GM10847 (cell line): ENCODE data around the gene DSCAML1.

ENCODE experiments used
- POLR2A ChIP-seq: IDR thresholded peaks from 2 replicates; pipeline ENCODE4 v1.6.1; 2011; ENCODE audit not compliant: insufficient read length; ENCODE audit errors: extremely low read depth

Gene DSCAML1

DNA sequence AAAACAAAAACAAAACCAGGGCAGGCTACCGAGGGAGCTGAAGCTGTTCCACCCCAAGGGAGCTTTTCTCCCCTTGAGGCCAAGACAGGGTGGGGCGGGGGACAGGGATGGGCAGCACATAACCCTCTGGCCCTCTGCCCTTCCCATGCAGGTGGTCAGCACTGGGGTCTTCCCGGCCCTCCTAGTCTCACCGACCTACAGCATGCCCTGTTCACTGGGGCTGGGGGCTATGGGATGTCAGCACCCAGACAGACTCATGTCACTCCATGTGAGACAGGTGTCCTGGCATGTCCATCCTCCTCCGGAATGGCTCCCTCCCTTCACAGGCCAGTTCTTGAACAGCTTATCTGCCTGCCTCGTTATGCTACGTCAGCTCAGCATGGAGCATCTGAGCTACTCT lies 51.7 kb downstream of the DSCAML1 start:
- TF ChIP-seq POLR2A = no peak

DNA sequence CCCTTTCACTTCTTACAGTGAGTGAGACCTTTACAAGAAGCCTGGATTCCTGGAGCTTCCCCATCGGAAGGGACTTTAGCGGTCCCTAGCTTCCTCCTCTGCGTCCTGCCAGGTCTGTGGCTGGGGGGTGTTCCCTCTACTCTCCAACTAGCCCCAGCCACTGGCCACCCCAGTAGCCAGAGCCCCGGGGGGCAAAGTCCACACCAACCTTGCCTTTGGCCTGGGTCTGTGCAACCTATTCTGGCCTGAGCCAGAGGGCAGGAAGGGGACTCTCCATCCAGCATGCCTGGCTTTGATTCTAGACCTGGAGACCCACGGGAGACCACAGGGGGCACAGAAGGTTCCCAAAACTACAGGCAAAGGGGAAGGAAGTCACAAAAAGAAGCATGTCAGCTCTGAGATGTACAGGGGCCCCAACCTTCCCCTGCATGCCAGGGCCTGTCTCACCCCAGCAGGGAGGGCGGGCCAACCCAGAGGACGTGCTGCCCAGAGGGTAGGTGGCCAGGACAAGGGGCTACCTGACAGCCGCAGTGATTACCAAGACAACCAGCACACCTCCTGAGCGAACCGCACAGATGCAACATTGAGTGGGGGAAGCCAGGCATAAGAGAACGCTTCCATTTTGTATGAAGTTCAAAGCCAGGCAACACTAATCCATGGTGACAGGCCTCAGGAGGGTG lies 52.4 kb downstream of the DSCAML1 start:
- TF ChIP-seq POLR2A = no peak

DNA sequence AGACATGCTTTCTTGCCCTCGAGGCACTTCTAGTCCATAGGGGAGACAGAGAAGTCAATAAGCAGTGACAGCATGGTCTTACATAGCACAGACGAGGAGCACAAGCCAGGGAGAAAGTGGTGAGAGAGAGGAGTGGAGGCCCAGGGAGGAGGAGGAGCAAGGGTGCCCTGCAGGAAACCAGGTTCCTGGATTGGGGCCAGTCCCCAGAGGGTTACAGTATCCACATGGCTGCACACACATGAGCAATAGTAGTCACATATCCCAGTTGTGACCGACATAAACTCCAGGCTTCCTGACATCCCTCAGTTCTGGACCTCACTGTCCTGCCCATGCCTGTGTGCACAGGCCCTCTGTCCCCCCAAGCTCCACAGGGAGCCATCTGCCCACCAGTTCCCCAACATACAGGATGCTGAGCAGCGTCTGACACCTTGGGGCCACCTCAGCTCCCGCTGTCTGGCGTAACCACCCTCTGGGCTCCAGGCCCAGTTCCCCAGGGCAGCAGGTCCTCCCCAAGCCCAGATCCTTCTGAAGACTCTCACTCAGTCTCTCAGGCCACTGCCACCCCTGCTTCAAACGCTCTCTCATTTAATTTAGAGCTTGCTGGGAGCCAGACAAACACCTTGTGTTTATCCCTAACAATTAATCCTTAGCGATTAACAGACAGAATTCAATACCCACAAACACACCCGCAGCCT lies 53.7 kb downstream of the DSCAML1 start:
- no peak for TF ChIP-seq POLR2A

DNA sequence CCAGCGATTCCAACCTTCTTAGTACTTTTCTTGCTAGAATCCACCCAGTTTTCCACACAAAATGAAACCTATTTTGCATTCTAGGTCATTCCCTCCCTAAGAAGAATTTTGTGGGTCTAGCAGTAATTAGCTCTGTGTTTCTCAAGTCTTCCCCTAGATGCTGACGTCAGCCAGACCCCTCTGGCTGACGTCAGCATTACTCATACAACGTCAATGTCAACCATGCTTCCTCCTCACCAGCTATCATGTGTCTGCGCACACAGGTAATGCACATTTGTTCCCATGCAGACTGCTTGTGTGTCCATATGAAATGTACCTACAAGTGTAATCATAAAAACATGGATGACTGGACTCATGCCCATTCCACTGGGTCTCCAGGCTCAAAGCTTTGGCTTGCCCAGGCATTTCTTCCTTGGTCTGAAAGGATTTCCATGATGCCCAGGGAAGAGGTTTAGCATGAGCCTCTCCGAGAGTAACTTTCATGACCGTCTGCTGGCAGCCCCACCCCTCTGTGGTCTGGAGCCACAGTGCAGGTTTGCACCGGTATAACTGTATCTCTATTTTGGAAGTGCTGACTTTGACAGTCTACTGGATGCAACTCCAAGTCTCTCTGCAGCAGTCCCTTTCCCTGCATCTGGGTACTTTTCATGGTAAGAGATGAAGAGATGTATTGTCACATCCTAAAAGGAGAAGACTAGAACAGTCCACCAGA lies 58.6 kb downstream of the DSCAML1 start:
- no peak for TF ChIP-seq POLR2A

DNA sequence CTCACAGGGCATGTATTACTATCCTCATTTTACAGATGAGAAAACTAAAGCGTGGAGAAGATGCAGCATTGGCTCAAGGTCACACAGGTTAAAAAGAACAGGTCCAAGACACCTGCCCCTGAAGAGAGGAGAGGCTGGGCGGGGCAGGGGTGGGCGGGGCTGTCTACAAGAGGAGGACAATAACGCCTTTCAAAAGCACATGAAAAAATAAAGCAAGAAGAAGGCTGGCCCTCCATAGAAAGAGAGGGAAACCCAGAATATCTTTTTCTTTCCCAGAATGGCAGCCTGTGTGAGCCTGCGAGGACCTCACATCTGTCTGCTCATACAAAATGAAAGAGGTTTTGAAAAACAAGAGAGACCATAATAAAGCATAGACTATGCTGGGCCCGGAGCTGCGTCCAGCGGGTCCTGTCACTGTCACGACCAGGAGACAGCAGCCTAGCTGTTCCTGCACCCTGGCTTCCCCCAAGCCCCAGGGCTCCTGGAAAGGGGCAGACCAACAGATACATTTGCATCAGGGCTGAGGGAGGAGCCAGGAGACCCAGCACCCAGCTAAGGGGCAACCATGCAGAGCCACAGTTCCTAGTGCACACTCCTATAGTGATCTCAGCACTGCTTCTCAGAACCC lies 61.6 kb downstream of the DSCAML1 start:
- no peak for TF ChIP-seq POLR2A

DNA sequence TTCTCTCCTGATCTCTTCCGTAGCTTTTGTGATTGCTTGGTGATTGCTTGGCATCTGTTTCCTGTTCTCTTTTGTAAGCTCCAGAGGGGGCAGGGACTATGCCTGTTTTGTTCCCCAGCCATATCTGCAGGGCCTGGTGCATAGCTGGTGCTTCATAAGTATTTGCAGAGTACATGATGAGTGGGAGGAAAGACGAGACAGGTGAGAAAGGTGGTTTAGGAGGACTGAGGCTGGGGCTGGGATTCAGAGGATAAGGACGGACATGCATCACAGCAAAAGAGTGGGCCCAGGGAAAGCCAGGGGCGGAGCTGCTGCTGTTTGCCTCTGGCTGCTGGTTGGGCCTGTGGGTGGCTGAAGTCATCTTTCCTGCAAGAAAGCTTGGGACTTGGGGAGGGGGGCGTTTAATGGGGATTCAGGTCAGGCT lies 62.4 kb downstream of the DSCAML1 start:
- TF ChIP-seq POLR2A = no peak

DNA sequence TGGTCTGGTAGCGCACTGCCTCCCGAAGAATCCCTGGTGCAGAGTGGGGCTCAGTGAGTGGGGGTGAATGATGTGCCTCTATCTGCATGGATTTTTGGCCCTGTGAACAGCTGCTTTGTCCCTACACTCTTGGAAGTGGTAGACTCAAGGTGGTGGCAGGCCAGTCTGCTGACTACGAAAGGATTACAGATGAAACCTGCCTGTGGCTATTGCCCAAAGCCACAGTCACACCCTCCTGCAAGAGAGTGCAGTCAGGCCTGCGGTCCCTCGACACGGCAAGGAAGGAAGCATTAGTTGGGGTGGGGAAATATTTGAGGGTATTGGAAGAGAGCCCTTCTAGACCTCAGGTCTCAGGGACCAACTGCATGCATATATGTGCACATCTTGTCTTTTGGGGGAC lies 63.7 kb downstream of the DSCAML1 start:
- no peak for TF ChIP-seq POLR2A

DNA sequence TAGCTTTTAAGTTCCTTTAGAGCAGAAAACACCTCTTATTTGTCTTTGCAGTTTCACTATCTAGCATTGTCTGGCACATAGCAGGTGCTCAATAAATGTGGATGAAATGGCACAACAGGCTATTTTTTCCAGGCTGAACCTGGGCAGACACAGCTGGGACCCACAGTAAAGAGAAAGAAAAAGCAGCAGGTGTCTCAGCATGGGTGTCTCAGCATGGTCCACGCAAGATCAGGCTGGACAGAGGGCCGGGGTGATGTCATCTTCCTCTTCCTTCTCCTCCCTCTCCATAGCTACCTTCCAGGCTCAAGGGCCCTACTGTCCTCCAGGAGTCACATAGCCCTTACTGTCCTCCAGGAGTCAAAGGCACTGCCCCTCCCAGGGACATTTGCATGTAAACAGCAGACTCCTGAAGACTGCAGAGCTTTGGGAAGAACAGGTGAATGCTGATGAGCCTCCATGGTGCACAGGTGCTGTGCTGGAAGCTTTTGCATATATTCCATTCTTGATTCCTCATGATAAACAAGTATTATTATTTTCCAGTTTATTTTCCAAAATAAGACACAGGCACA lies 65.2 kb downstream of the DSCAML1 start:
- TF ChIP-seq POLR2A = no peak

DNA sequence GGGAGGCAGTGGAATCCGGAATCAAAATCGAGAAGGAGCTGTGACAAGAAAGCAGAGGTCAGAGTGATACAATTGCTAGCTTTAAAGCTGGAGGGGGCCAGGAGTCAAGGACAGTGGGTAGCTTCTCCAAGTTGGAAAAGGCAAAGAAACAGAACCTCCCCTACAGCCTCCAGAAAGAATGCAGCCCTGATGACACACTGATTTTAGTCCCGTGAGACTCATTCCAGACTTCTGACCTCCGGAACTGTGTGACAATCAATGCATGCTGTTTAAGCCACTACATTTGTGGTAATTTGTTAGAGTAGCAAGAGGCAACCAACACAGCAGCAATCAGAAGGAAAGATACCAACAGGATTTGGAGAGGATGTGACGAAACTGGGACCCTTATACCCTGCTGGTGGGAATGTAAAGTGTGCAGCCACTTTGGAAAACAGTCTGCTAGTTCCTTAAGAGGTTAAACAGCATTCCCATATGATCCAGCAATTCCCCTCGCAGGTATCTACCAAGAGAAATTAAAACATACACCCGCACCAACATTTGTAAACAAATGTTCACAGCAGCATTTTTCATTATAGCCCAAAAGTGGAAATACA lies 66.7 kb downstream of the DSCAML1 start:
- TF ChIP-seq POLR2A = no peak

DNA sequence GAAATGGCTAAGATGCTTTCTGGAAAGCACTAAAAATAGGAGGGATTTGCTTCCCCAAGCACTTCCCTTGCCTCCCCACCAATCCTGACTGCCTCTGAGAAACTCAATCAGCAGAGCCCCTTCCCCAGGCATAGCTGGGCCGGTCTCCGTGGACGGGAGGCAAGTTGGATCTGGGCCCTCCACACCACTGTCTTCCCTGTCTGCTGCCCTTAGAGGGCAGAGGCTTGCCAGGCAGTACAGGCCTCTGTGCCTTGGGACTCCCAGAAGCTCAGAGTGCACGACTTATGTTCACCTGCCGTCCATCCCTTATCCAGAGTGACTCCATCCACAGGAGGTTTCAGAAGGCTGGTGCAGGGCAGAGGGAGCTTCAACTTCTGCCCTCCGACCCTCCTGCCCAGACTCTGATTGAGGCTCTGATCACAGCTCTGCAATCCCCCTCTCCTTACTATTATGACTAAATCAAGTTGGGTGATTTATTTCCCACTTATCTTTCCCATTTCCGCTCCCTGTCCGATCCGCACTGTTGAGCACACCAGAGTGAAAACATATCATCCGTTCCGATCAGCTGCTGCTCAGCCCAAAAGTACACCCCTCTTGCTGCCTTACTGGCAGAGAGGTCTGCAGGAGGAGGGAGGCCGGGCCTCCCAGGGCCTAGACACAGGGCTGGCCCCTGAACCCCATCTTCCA lies 71.8 kb downstream of the DSCAML1 start:
- TF ChIP-seq POLR2A = no peak

DNA sequence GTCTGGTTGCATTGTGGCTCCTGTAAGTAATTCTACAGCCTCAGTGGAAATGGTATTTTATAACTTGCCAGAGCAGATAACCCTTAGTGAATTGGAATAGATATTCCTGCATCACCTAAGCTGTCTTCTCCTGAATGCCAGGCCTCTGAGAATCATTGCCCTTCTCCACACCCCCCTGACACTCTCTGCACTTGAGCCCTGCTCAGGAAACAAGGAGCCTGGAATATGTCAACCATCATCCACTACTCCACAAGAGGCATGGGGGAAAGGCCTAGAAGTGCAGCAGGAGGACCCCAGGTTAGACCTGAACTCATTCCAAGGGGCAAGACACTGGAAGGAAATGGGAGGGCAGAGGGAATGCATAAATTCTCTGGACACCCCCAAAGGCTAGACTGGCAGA lies 72.4 kb downstream of the DSCAML1 start:
- TF ChIP-seq POLR2A = no peak

DNA sequence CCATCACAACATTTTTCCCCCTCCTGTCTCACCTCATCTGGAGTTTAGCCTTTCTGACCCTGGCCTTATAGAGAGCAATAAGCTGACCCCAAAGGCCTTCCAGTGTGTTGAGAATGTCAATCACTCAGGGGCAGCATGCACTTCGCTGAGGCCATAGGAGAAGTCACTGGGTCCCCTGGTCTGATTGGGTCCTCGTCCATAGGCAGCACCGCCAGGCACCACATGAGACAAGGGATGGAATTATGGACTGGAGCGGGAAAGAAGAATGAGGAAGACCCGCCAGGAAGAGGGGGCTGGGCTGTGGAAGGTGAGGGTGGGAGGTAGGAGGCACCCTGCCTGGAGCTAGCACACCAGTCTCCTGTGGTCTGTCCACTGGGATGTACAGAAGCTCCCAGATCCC lies 72.9 kb downstream of the DSCAML1 start:
- no peak for TF ChIP-seq POLR2A

DNA sequence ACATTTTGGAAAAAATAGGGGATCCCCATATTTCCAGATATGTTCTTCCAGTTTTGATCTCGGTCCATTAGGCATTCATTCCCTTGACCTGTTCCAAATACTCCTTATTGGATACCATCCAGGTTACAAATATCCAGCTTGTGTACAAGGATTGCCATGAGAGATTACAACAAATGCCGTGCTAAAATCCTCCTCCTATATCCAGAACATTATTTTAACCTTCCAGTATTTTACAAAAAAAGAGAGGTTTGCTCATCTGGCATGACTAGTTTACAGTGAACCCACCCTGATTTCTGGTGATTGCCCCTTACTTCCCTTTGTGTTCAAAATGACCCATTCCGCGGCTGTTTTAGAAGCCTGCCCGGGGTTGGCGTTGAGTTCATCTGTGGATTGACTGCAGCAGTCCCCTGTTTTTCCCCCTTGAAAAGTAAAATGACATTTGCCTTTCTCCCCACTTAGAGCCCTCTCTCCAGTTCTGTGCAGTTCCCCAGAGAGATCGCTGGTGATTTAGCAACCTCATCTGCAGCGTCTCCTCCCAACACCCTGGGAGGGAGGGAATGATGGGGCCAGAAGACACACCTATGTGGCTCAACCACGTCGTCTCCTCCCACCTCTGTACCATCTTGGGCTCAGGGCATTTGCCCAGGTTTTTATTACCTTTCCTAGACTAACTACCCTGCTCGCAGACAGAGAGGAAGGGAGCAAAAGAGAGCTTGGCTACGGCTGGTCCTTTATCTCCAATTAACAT lies 73.6 kb downstream of the DSCAML1 start:
- TF ChIP-seq POLR2A = no peak

DNA sequence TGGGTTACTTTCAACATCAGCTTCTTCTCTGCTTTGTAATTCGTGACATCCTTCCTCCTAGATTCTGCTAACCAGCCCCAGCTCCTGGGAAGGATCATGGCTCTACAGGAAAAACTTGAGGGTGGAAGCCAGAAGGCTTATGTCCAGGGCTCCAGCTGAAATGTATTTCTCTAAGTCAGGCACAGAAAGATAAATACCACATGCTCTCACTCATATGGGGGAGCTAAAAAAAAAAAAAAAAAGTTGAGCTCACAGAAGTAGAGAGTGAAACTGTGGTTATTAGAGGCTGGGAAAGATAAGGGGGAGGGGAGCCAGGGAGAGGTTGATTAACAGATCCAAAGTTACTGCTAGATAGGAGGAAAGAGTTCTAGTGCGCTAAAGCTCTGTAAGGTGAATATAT lies 74.9 kb downstream of the DSCAML1 start:
- TF ChIP-seq POLR2A = no peak

DNA sequence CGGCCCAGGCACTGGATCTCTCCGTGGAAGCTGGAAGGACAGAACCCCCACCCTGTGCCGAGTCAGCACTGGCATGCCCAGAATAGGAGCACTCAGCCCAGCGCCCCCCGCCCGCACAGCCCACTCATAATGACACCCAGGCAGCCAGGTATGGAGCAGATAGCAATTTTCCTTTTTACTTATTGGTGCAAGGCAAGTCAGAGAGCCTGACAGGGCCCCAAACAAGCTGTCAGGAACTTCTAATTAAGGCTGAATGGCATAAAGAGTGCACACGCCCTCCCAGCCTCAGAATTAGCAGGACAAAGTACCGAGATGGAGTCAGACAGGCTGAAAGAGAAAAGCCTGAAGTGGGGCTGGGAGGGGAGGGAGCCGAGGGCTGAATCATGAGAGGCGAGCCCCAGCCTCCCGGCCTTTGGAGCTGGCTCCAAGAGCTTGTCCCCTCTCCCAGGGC lies 76.9 kb downstream of the DSCAML1 start:
- TF ChIP-seq POLR2A = no peak
